Neuronal stem cell (in vitro differentiated cells): ENCODE data around the gene XYLT1.

Experiments
- DNase-seq: peaks from one replicate; pipeline ENCODE4 v3.0.0-alpha.2; 2013; ENCODE audit warnings: low spot score
- H2AFZ ChIP-seq: one replicate; pipeline ENCODE4 v1.6.1; 2013; ENCODE audit warnings: mild to moderate bottlenecking, low read length, inconsistent platforms
- H2AK5ac ChIP-seq: 2 replicates; pipeline ENCODE4 v1.6.1; 2013; ENCODE audit warnings: low read depth, mild to moderate bottlenecking, inconsistent platforms, low read length, moderate library complexity, mixed read lengths
- H2BK120ac ChIP-seq: 2 replicates; pipeline ENCODE4 v1.6.1; 2013; ENCODE audit warnings: low read depth, mild to moderate bottlenecking, inconsistent platforms, low read length, moderate library complexity, mixed read lengths
- H2BK12ac ChIP-seq: one replicate; pipeline ENCODE4 v1.6.1; 2013; ENCODE audit warnings: low read length, inconsistent platforms
- H2BK15ac ChIP-seq: 2 replicates; pipeline ENCODE4 v1.6.1; 2013; ENCODE audit warnings: mild to moderate bottlenecking, low read length, inconsistent platforms, mixed read lengths
- H2BK5ac ChIP-seq: one replicate; pipeline ENCODE4 v1.6.1; 2013; ENCODE audit warnings: inconsistent platforms, mild to moderate bottlenecking, low read length, moderate library complexity
- H3K14ac ChIP-seq: one replicate; pipeline ENCODE4 v1.6.1; 2013; ENCODE audit warnings: low read length, inconsistent platforms
- H3K18ac ChIP-seq: 2 replicates; pipeline ENCODE4 v1.6.1; 2013; ENCODE audit warnings: low read length, inconsistent platforms
- H3K23ac ChIP-seq: 2 replicates; pipeline ENCODE4 v1.6.1; 2013; ENCODE audit warnings: low read depth, mild to moderate bottlenecking, mixed read lengths, low read length, inconsistent platforms; ENCODE audit not compliant: poor library complexity
- H3K27ac ChIP-seq: replicated peaks from 3 replicates; pipeline ENCODE4 v1.5.1; 2013; ENCODE audit warnings: low read length, inconsistent platforms
- H3K27me3 ChIP-seq, 3 experiments: 2 replicates each; pipeline ENCODE4 v1.6.1; 2013; ENCODE audit warnings: low read length in 3 of 3, mild to moderate bottlenecking in 2 of 3, inconsistent platforms in 1 of 3, low read depth in 1 of 3, mixed read lengths in 1 of 3, moderate library complexity in 1 of 3; ENCODE audit not compliant: control insufficient read depth in 3 of 3, insufficient read depth in 3 of 3
- H3K36me3 ChIP-seq, 2 donors: replicated peaks in 1 of 2; 2 replicates each; pipeline ENCODE4 v1.6.1; 2013; ENCODE audit warnings: low read length in 2 of 2; ENCODE audit not compliant: control insufficient read depth in 2 of 2, insufficient read depth in 2 of 2
- H3K4ac ChIP-seq: 2 replicates; pipeline ENCODE4 v1.6.1; 2013; ENCODE audit warnings: inconsistent platforms, mild to moderate bottlenecking, low read length, moderate library complexity
- H3K4me1 ChIP-seq, 2 donors: 1 replicate in 1 of 2; 2 replicates in 1 of 2; pipeline ENCODE4 v1.6.1; 2013; ENCODE audit warnings: low read length in 2 of 2, low read depth in 1 of 2; ENCODE audit not compliant: control insufficient read depth in 2 of 2, insufficient read depth in 1 of 2
- H3K4me2 ChIP-seq: one replicate; pipeline ENCODE4 v1.6.1; 2013; ENCODE audit warnings: mild to moderate bottlenecking, low read length, inconsistent platforms; ENCODE audit not compliant: insufficient read depth, poor library complexity, severe bottlenecking
- H3K4me3 ChIP-seq, 2 donors: 2 replicates each; pipeline ENCODE4 v1.5.1; 2013; ENCODE audit warnings: low read length in 2 of 2, mild to moderate bottlenecking in 2 of 2, inconsistent platforms in 1 of 2, moderate library complexity in 1 of 2
- H3K79me1 ChIP-seq: one replicate; pipeline ENCODE4 v1.6.1; 2013; ENCODE audit warnings: low read depth, mild to moderate bottlenecking, inconsistent platforms, low read length, moderate library complexity
- H3K9ac ChIP-seq: one replicate; pipeline ENCODE4 v1.6.1; 2013; ENCODE audit warnings: mild to moderate bottlenecking, low read depth, low read length, inconsistent platforms; ENCODE audit not compliant: poor library complexity
- H3K9me3 ChIP-seq, 2 donors: replicated peaks in 1 of 2; 2 replicates each; pipeline versions ENCODE3 to v1.6.1; 2013; ENCODE audit warnings: low read length in 2 of 2, mild to moderate bottlenecking in 2 of 2, inconsistent platforms in 1 of 2, low read depth in 1 of 2, mixed read lengths in 1 of 2, moderate library complexity in 1 of 2; ENCODE audit not compliant: control insufficient read depth in 2 of 2, insufficient read depth in 1 of 2
- H4K8ac ChIP-seq: one replicate; pipeline ENCODE4 v1.6.1; 2013; ENCODE audit warnings: low read depth, mild to moderate bottlenecking, inconsistent platforms, low read length, moderate library complexity
- H4K91ac ChIP-seq: one replicate; pipeline ENCODE4 v1.6.1; 2013; ENCODE audit warnings: low read length, low read depth, mild to moderate bottlenecking, inconsistent platforms; ENCODE audit not compliant: poor library complexity
- WGBS, 2 donors: extraction: QIAGEN DNeasy Blood & Tissue Kit; methylation state at CpG; one replicate each; pipeline ENCODE4 v1.1.7; 2013; ENCODE audit warnings: missing lambda C conversion rate in 2 of 2, mixed read lengths in 1 of 2; ENCODE audit not compliant: insufficient read length in 2 of 2, insufficient replicate concordance in 1 of 2; ENCODE audit errors: extremely low coverage in 2 of 2; 5-methylcytosine and 5-hydroxymethylcytosine counted together

Gene XYLT1

GRCh38 chr16:17304491-17305119 lies 166.2 kb downstream of the XYLT1 start:
- no peak overlapping the region for H3K18ac ChIP-seq
- H4K8ac ChIP-seq: no peak overlapping the region
- no peak overlapping the region for H3K23ac ChIP-seq
- no peaks in the 10 kb centered on the region for H3K27me3 ChIP-seq
- H2BK15ac ChIP-seq: no peak overlapping the region
- H2BK120ac ChIP-seq: no peak overlapping the region
- H3K9ac ChIP-seq: no peak overlapping the region
- H3K4me1 ChIP-seq: peaks cover 14 to 32% of the 10 kb centered on the region in 2 donors
- no peak overlapping the region for H3K4me2 ChIP-seq
- no peak overlapping the region for H2BK5ac ChIP-seq
- no peaks in the 10 kb centered on the region for H3K36me3 ChIP-seq
- H3K14ac ChIP-seq: no peak overlapping the region
- H3K4me3 ChIP-seq: no peak overlapping the region
- DNase-seq: no peak
- H3K27ac ChIP-seq: no peak overlapping the region
- no peak overlapping the region for H4K91ac ChIP-seq
- no peaks in the 10 kb centered on the region for H3K9me3 ChIP-seq
- H2BK12ac ChIP-seq: no peak overlapping the region
- H3K79me1 ChIP-seq: no peaks in the 10 kb centered on the region
- H2AFZ ChIP-seq: no peak overlapping the region
- H3K4ac ChIP-seq: no peak overlapping the region
- WGBS, 2 donors: no CpG with 5 or more reads among the region's 6 CpGs
- H2AK5ac ChIP-seq: no peak overlapping the region

- no CpG with 5 or more reads among the region's 2 CpGs for WGBS, 2 donors
Observed at GRCh38 chr16:17304106-17304490, 166.7 kb downstream of the XYLT1 start.

GRCh38 chr16:17303101-17303500 lies 167.7 kb downstream of the XYLT1 start:
- no peak overlapping the region for H4K91ac ChIP-seq
- no peak overlapping the region for H3K18ac ChIP-seq
- H3K4ac ChIP-seq: no peak overlapping the region
- H2AK5ac ChIP-seq: no peak overlapping the region
- no peak overlapping the region for H4K8ac ChIP-seq
- peaks cover 0 to 2% of the 10 kb centered on the region in 2 donors for H3K9me3 ChIP-seq
- H2BK12ac ChIP-seq: no peak overlapping the region
- no peak overlapping the region for H3K23ac ChIP-seq
- no peak overlapping the region for H2BK120ac ChIP-seq
- H2AFZ ChIP-seq: no peak overlapping the region
- no peaks in the 10 kb centered on the region for H3K79me1 ChIP-seq
- H3K27ac ChIP-seq: no peak overlapping the region
- no peaks in the 10 kb centered on the region for H3K36me3 ChIP-seq
- H2BK15ac ChIP-seq: no peak overlapping the region
- WGBS, 2 donors: no CpG with 5 or more reads among the region's 5 CpGs
- H3K14ac ChIP-seq: no peak overlapping the region
- DNase-seq: no peak
- H3K4me2 ChIP-seq: no peak overlapping the region
- H3K4me3 ChIP-seq: no peak overlapping the region
- H3K9ac ChIP-seq: no peak overlapping the region
- H3K27me3 ChIP-seq: no peaks in the 10 kb centered on the region
- peaks cover 10 to 38% of the 10 kb centered on the region in 2 donors for H3K4me1 ChIP-seq
- no peak overlapping the region for H2BK5ac ChIP-seq

More at GRCh38 chr16:17304106-17304490, 166.7 kb downstream of the XYLT1 start:
- Histone ChIP-seq H4K8ac (no peak overlapping the region), H3K18ac (no peak overlapping the region), H3K36me3 (no peaks in the 10 kb centered on the region), H3K9ac (no peak overlapping the region), H3K9me3 (no peaks in the 10 kb centered on the region), H2BK5ac (no peak overlapping the region), H2AFZ (no peak overlapping the region), H3K27ac (no peak overlapping the region), H2AK5ac (no peak overlapping the region), H3K4me2 (no peak overlapping the region), H3K4me1 (peaks cover 11 to 37% of the 10 kb centered on the region in 2 donors), H3K27me3 (no peaks in the 10 kb centered on the region), H4K91ac (no peak overlapping the region), H3K14ac (no peak overlapping the region), H3K23ac (no peak overlapping the region), H2BK15ac (no peak overlapping the region), H3K79me1 (no peaks in the 10 kb centered on the region), H3K4ac (no peak overlapping the region), H2BK12ac (no peak overlapping the region), H3K4me3 (no peak overlapping the region), H2BK120ac (no peak overlapping the region)
- no peak for DNase-seq

GRCh38 chr16:17302620-17303019 lies 168.1 kb downstream of the XYLT1 start:
- no peaks in the 10 kb centered on the region for H3K36me3 ChIP-seq

More at GRCh38 chr16:17302620-17303019, 168.1 kb downstream of the XYLT1 start:
- no peak overlapping the region for H3K27ac ChIP-seq
- H2BK15ac ChIP-seq: no peak overlapping the region
- no peak overlapping the region for H3K4me3 ChIP-seq
- no peak overlapping the region for H3K18ac ChIP-seq
- no peak overlapping the region for H3K9ac ChIP-seq
- H3K4me2 ChIP-seq: no peak overlapping the region
- no peak overlapping the region for H3K23ac ChIP-seq
- H2AK5ac ChIP-seq: no peak overlapping the region
- H4K91ac ChIP-seq: no peak overlapping the region
- peaks cover 6 to 33% of the 10 kb centered on the region in 2 donors for H3K4me1 ChIP-seq
- no peak overlapping the region for H2BK5ac ChIP-seq
- no peaks in the 10 kb centered on the region for H3K27me3 ChIP-seq
- H2BK12ac ChIP-seq: no peak overlapping the region
- H3K4ac ChIP-seq: no peak overlapping the region
- no peak overlapping the region for H4K8ac ChIP-seq
- peaks cover 0 to 2% of the 10 kb centered on the region in 2 donors for H3K9me3 ChIP-seq
- no peak for DNase-seq
- no peak overlapping the region for H2BK120ac ChIP-seq
- WGBS, 2 donors: no CpG with 5 or more reads among the region's 3 CpGs
- no peak overlapping the region for H3K14ac ChIP-seq
- H2AFZ ChIP-seq: no peak overlapping the region
- H3K79me1 ChIP-seq: no peaks in the 10 kb centered on the region
